ENCODE data around the gene MYL7.
"Not testable (repeated sequence)": the region's sequence is repeated elsewhere in the genome, so short reads cannot be mapped to it uniquely, and the experiment has no call there.

MYL7 gene

DNA sequence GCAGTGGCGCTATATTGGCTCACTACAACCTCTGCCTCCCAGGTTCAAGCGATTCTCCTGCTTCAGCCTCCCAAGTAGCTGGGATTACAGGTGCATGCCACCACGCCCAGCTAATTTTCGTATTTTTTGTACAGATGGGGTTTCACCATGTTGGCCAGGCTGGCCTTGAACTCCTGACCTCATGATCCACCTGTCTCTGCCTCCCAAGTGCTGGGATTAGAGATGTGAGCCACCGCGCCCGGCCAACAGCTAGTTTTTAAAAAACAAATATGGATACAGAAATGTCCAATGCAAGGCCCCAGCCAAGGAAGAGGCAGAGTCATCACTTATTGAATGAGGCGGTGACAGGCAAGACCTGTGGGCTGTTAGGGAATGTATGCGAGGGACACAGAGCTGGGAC, 30.8 kb upstream of the MYL7 start:
- DNase-seq (ENCODE audit: low read depth in 2 of 2): not testable (repeated sequence)

DNA sequence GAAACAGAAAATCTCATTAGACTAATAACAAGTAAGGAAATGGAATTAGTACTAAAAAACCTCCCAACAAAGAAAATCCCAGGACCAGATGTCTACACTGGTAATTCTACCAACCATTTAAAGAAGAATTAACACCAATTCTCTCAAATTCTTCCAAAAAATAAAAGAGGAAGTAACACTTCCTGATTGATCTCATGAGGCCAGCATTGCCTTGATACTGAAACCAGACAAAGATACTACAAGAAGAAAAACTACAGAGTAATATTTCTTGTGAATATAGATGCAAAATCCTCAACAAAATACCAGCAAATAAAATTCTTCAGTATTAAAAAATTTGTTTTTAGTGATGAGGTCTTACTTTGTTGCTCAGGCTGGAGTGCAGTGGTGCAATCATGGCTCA, 26.8 kb upstream of the MYL7 start:
- no peak for DNase-seq (ENCODE audit: low read depth in 2 of 2)

DNA sequence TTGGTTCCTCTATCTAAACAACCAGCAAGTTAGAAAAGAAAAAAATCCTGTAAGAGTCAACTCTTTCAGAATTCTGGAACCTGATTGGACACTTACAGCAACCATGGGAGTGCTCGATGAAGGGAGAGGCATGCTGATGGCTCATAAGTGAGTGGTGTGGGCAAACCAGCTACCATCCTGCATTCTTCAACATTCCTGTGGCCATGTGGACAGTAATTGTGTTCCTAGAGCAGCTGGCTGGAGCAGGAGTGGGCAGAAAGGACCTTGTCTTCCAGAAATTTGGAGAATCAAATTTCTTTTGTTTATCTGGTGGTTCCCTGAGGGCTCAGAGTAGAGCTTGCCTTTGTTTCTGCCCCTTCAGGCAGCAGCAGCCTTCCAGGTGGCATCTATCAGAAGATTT, 22.5 kb upstream of the MYL7 start:
- no peak for DNase-seq (ENCODE audit: low read depth in 2 of 2)

- no peak for DNase-seq (ENCODE audit: low read depth in 2 of 2)
Measured at GRCh38 chr7:44162785-44163395, 21.8 kb upstream of the MYL7 start.

- DNase-seq (ENCODE audit: low read depth in 2 of 2): no peak
Measured at GRCh38 chr7:44162179-44162578, 21.0 kb upstream of the MYL7 start.

- no peak for DNase-seq (ENCODE audit: low read depth in 2 of 2)
Measured at GRCh38 chr7:44161371-44161770, 20.2 kb upstream of the MYL7 start.

DNA sequence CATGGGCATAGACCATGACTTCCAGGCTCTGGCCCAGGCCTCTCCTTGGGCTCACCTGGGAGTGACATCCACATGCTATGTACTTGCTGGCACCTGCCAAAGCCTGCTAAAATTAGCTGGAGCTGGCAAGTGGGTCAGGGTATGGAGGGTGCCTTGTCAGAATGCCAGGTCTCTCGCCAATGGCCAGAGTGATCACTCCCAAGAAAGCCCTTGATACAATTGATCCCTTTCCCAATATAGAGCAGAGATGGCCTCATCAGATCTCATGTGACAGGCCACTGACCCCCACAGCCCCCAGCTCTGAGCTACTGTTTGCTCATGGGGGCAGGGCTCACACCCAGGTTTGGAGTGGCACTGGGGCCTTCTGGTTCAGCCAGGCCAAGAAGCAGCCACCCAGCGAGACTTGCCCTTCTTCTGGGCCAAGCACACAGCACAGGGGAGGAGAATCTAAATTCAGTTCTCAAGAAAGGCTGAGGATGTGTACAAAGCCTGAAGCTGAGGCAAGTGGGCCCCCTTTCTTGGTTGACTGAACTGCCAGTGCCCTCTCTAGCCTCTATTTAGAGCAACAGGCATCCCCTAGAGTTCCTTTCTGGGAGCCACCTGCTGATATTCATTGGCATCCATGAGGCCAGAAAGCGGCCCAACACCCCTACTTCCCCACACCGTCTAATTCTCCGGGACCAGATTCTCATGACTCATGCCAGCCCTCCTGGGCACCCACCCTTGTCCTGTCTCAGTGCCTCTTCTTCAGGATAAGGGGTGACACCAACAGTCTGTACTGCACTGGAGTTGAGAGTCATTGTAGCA, 18.9 kb upstream of the MYL7 start:
- no peak for DNase-seq (ENCODE audit: low read depth in 2 of 2)

DNA sequence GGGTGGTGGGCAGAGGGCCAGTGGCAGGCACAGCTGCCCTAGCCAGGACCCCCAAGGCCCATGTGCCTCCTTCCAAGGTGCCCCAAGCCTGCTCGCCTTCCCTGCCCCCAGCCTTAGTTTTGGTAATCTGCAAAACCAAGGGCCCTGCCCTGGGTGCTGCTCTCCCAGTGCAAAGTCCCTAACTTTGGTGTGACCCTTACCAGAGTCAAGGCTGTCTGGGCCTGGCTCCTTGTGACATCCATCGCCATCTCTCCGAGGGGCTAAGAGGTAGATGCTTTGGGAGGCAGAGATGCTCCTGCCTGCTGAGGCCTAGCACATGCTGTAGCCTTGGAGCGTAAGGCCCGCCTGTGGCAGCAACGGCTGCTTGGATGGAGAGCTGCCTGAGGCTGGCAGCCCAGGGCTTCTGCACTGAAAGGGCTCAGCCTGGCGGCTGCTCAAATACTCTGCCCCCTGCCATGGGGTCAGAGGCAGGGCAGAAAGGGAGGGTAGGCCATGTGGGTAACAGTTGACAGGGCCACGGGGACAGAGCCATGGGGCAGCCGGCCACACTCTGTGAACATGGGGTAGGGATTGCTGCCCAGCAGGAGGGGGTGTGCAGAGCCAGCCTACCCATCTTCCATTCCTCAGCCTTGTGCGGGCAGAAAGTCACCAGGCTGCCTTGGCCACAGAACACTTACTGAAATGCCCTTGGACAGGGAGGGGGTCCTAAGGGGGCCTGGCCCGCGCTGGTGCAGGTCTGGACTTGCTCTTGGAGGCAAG, 17.9 kb upstream of the MYL7 start:
- DNase-seq (ENCODE audit: low read depth in 2 of 2): no peak

DNA sequence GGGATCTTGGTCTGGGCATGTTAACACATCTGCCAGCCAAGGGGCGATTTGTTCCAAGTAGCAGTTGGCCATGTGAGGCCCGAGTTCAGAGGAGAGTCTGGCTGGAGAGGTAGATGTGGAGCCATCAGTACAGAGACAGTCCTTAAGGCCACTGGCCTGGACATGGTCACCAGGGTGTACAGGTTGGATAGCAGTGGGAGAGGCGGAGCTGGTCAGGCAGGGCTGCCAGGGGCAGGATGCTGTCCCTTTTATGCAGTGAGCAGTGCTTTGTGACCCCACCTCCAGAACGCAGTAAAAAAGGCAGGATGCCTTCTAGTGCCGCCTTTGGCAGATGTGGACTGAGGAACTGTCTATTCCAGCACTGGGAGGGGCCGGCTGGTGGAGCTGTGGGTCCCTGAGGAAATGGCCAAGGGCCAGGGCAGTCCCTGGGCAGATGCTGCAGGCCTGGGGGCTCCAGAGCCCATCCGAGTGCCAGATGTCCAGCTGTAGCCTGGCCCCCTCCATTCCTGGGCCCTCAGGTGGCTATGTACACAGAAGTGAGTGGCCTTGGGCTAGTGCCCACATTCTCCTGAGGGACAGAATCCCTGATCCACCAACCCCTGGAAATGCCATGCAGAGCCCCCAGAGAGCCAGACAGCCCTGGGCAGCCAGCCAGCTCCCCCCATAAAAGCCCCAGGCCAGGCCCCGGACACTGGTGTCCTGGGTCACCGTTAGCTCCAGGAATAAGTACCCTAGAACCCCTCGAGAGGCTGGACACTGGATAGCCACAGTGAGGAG, 17.2 kb upstream of the MYL7 start:
- DNase-seq (ENCODE audit: low read depth in 2 of 2): no peak

GRCh38 chr7:44157116-44158080, 16.3 kb upstream of the MYL7 start:
- DNase-seq (ENCODE audit: low read depth in 2 of 2): no peak

DNA sequence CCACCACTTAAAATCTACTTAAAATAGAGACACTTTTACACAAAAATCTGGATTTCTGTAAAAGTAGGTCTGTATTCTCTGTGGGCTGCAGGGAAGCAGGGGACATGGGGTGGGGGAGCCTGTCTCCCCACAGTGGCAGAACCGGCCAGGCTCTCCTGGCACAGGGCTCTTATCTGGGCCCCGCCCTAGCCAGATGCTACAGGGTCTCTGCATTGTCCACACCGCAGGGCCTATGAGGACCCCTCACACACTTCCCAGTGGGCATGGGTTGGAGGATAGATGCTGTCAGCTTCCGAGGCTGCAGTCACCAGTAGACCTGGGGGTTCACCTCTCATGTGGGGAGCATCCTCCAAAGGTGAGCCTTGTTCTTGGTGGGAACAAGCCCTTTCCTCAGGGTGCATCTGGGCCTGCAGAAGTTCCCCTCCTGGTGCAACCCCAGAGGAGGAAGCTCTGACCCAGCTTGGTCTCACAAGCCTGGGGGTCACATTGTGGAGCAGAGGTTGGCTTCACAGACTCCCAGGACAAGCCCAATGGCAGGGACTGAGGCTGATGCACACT, 15.4 kb upstream of the MYL7 start:
- DNase-seq (ENCODE audit: low read depth in 2 of 2): no peak

DNA sequence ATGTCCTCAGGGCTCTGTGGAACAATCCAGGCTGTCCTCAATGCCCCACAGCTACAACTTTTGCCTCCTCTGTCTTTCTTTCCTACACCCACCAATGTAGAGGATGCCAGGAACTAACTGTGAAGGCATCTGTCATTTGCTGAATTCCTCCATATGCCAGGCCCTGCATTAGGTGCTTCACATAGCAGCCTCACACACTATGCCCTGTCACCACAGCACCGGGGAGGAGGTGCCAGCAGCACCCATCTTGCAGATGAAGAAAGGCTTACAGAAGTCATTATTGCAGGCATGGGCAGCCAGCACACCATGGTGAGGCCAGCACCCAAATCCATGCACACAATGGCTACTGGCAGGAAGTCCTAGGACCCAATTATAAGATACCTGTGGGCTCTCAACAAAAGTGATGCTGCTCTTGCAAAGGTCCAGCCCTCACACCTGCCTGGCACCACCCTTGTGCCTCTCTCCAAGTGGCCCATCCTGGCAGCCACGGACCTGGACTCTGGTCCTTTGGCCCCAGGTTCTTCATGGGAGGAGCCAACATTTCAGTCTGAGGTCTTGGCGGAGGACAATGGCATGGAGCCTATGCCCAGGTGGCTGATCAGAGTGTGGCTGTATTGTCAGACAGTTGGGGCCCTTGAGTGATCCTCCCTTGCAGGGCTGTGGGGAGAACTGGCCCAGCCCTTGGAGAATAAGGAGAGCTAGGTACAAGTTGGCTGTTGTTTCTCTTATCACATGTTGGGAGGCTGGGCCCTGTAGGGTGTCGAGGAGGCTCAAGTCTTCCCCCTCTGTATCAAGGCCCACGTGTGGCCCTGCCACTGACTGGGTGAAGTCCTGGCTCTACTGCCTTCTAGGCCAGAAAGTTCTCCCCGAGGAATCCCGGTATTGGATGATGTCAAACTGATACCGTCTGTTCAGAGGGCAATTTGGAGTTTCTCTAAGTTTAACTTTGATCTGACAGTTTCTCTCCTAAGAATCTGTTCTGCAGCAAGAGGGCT, 14.4 kb upstream of the MYL7 start:
- no peak for DNase-seq (ENCODE audit: low read depth in 2 of 2)

DNA sequence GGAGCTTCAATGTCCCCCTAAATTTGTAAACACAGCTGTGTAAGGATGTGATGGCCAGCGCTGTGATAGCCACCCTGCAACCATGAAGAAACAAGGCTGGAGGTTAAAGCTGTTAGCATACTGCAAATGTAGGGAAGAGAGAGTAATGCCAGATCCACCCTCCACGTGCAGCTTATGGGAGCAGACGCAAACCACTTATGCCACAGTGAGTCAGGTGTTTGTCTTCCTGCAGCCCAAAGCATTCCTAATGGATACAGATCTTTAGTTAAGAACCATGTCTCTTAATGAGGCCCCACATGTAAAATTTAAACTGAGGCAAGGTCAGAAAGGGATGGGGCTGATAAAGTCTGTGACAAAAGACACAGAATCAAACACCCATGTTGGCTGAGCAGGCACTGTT, 13.6 kb upstream of the MYL7 start:
- no peak for DNase-seq (ENCODE audit: low read depth in 2 of 2)

DNA sequence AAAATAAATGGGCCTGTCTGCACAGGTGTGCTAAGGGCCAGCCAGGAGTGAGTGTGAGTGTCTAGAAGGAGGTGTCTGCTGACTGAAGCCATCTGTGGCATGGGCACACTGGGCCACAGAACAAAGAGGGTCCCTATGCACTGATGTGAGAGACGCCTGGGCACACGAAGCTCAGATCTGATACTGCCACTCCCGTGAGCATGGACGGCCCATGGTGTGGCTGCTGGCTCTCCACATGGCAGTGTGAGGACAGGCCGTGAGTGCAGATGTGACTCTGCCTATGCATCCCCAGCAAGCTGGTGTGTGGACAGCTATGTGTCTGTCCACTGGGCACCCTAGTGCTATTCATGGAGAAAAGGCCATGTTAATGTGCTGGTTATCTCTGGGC, 12.8 kb upstream of the MYL7 start:
- DNase-seq (ENCODE audit: low read depth in 2 of 2): no peak

GRCh38 chr7:44152971-44153947, 12.1 kb upstream of the MYL7 start:
- no peak for DNase-seq (ENCODE audit: low read depth in 2 of 2)

DNA sequence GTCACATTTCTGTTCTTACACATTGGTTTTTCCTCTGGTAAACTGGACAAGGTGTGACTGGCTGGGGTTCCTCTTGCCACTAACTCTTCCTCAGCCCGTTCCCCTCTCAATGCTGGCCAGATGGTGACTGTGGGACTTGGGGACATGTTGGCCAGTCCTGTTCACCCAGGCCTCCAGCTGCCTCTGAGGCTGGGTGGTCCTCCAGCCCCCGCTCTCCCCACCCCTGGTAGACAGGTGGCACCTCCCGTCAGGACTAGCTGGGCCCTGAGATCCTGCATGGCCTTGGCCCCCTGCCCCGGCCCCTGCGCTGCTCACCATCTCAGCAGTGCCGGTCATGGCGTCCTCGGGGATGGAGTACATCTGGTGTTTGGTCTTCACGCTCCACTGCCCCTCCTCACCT, 10.8 kb upstream of the MYL7 start:
- DNase-seq (ENCODE audit: low read depth in 2 of 2): no peak

DNA sequence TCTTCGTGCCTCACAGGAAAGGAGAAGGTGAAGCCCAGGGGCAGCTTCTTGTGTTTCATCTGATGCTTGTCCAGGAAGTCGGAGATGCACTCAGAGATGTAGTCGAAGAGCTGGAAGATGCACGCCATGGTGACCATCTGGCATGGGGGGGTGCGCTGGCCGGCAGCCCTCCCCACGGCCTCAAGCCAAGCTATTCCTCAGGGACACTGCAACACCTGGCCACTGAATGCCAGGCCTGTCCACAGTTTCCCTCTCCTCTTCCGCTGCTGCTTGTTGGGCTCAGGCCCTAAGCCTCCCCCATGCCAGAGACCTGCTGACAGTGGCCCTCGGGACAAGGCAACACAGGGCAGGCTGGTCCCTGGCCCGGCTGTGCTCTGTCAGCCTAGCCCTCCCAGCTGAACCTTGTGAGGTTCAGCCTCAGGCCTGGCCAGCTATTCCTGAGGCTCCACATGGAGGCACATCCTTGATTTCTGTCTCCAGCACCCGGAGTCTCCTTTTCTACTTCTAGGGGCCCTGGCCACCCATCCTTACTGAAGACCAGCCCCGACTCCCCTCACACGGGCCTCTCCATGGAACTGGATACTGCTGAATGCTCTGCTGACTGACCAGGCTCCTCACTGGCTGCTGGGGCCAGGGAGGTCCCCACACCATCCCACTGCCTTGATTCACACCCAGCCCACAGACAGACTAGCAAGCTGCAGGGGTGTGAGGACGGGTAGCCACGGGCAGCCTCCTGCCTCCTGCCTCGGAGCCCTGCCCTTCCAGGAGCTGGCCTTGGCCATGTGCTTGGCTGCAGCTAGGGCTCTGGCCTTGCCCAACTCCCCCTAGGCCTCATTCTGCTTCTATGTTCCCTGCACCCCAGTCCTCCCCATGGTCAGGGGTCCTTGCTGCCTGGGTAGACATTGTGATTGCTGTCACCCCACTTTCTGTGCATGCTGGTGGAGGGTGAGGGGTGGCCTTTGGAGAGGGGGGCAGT, 10.1 kb upstream of the MYL7 start:
- no peak for DNase-seq (ENCODE audit: low read depth in 2 of 2)

All from stimulated activated CD8-positive, alpha-beta memory T cell treated with anti-CD3 and anti-CD28 coated beads, Interleukin-7, amount 100 ng/mL, for 4 hours (primary cell).